Smooth muscle cell (in vitro differentiated cells): ENCODE results near the gene PPP1R11. TPM values are rescaled to one million over a fixed set of nuclear protein-coding genes. Genes with fewer than 3 reads are reported as not detected.

Experiments used
- DNase-seq: peaks from one replicate; lab custom pipeline; 2025; ENCODE audit not compliant: unreplicated experiment; lab: John Stamatoyannopoulos, UW
- H2AFZ ChIP-seq: fragments of 200-600 bp; sonication (generic); 2 replicates; pipeline ENCODE4 v1.6.0; 2016; ENCODE audit warnings: antibody characterized with exemption, low read depth, mild to moderate bottlenecking
- H3F3A ChIP-seq: fragments of 200-600 bp; sonication (generic); 2 replicates; pipeline ENCODE4 v1.6.0; 2017; ENCODE audit warnings: antibody characterized with exemption, low read depth
- H3K27ac ChIP-seq: fragments of 200-600 bp; sonication (generic); 2 replicates; pipeline ENCODE4 v1.5.1; 2016; ENCODE audit warnings: low read depth, mild to moderate bottlenecking
- H3K27me3 ChIP-seq: fragments of 200-600 bp; sonication (generic); 2 replicates; pipeline ENCODE4 v1.6.1; 2016; ENCODE audit warnings: low read depth, mild to moderate bottlenecking
- H3K36me3 ChIP-seq: fragments of 200-600 bp; sonication (generic); 2 replicates; pipeline ENCODE4 v1.5.1; 2016; ENCODE audit warnings: low read depth
- H3K4me1 ChIP-seq: fragments of 200-600 bp; sonication (generic); 2 replicates; pipeline ENCODE4 v1.5.1; 2016; ENCODE audit warnings: low read depth
- H3K4me2 ChIP-seq: fragments of 200-600 bp; sonication (generic); 2 replicates; pipeline ENCODE4 v1.6.0; 2016; ENCODE audit warnings: mild to moderate bottlenecking
- H3K4me3 ChIP-seq: fragments of 200-600 bp; sonication (generic); 2 replicates; pipeline ENCODE4 v1.5.1; 2016; ENCODE audit warnings: mild to moderate bottlenecking
- H3K79me2 ChIP-seq: fragments of 200-600 bp; sonication (generic); 2 replicates; pipeline ENCODE4 v1.6.0; 2016; ENCODE audit warnings: low read depth, mild to moderate bottlenecking
- H3K9ac ChIP-seq: fragments of 200-600 bp; sonication (generic); 2 replicates; pipeline ENCODE4 v1.6.0; 2016; ENCODE audit warnings: low read depth
- H3K9me3 ChIP-seq: fragments of 200-600 bp; sonication (generic); replicated peaks from 2 replicates; pipeline ENCODE4 v1.5.1; 2016; ENCODE audit warnings: low read depth
- H4K20me1 ChIP-seq: fragments of 200-600 bp; sonication (generic); 2 replicates; pipeline ENCODE4 v1.6.0; 2016; ENCODE audit warnings: low read depth
- CTCF ChIP-seq: fragments of 200-600 bp; sonication (generic); IDR thresholded peaks from 2 replicates; pipeline ENCODE4 v1.5.1; 2017; ENCODE audit warnings: borderline replicate concordance, mild to moderate bottlenecking, antibody characterized with exemption; ENCODE audit not compliant: insufficient read depth, poor library complexity, severe bottlenecking
- WGBS: methylation state at CpG from one replicate; pipeline ENCODE4 v1.1.7; 2016; ENCODE audit warnings: low lambda C conversion rate; 5-methylcytosine and 5-hydroxymethylcytosine counted together
- polyA plus RNA-seq: library from polyadenylated mRNA; unstranded; fragments of >200 nt; fragmentation: Nextera tagmentation; extraction: Ambion mirVana; gene quantifications from 2 replicates; pipeline ENCODE4 v1.2.1, GENCODE V29; 2016
- total RNA-seq: library from RNA; depleted of rRNA; stranded (reverse); fragments of >200 nt; gene quantifications from 2 replicates; pipeline ENCODE4 v1.2.3, GENCODE V29; 2014

PPP1R11 gene
- total and polyA plus RNA-seq, 2 experiments from 2014 or later: 63.4 to 80.2 TPM

- Histone ChIP-seq H3K9me3 (no peaks in the 10 kb centered on the region), H2AFZ (no peak overlapping the region), H3K4me1 (no peaks in the 10 kb centered on the region), H4K20me1 (no peaks in the 10 kb centered on the region), H3K4me3 (no peak overlapping the region), H3K4me2 (no peak overlapping the region), H3K36me3 (no peaks in the 10 kb centered on the region), H3F3A (no peaks in the 10 kb centered on the region), H3K9ac (no peak overlapping the region), H3K79me2 (no peaks in the 10 kb centered on the region), H3K27me3 (no peaks in the 10 kb centered on the region), H3K27ac (no peak overlapping the region)
- DNase-seq: no peak
- WGBS: 93% methylated on average over 3 of the region's 3 CpGs
- TF ChIP-seq CTCF: no peak
Measured at GRCh38 chr6:30053682-30054081, 13.3 kb upstream of the PPP1R11 start.

GRCh38 chr6:30055513-30055912 lies 11.5 kb upstream of the PPP1R11 start:
- H3F3A ChIP-seq: no peaks in the 10 kb centered on the region
- H2AFZ ChIP-seq: no peak overlapping the region
- 52% methylated on average over 1 of the region's 1 CpG for WGBS
- no peak for TF ChIP-seq CTCF
- H3K79me2 ChIP-seq: peaks cover 5% of the 10 kb centered on the region
- H3K4me3 ChIP-seq: no peak overlapping the region
- H3K9ac ChIP-seq: no peak overlapping the region
- no peaks in the 10 kb centered on the region for H3K9me3 ChIP-seq
- no peaks in the 10 kb centered on the region for H3K36me3 ChIP-seq
- no peaks in the 10 kb centered on the region for H4K20me1 ChIP-seq
- H3K4me2 ChIP-seq: no peak overlapping the region
- H3K27me3 ChIP-seq: no peaks in the 10 kb centered on the region
- H3K4me1 ChIP-seq: peaks cover 5% of the 10 kb centered on the region
- DNase-seq: no peak
- H3K27ac ChIP-seq: no peak overlapping the region

GRCh38 chr6:30060606-30061091 lies 6.3 kb upstream of the PPP1R11 start:
- Histone ChIP-seq H3K4me1 (peaks cover 13% of the 10 kb centered on the region), H3K79me2 (peaks cover 24% of the 10 kb centered on the region), H3K4me3 (peak overlapping the region; percentile 78), H3K4me2 (peak overlapping the region; percentile 87), H3F3A (peaks cover 1% of the 10 kb centered on the region), H3K9ac (peak overlapping the region; percentile 89), H4K20me1 (no peaks in the 10 kb centered on the region), H3K27ac (peak overlapping the region; percentile 85), H2AFZ (peak overlapping the region; percentile 95), H3K9me3 (no peaks in the 10 kb centered on the region), H3K27me3 (no peaks in the 10 kb centered on the region), H3K36me3 (no peaks in the 10 kb centered on the region)
- TF ChIP-seq CTCF: no peak
- no peak for DNase-seq
- WGBS: 1% methylated on average over 24 of the region's 24 CpGs
